NCI-H510A (cell line): ENCODE measurements around the gene WDR20.
"Not testable (repeated sequence)": the region's sequence is repeated elsewhere in the genome, so short reads cannot be mapped to it uniquely, and the experiment has no call there.

ENCODE experiments used
- DNase-seq: peaks from one replicate; lab custom pipeline; 2025; lab: John Stamatoyannopoulos, UW

The WDR20 gene

GRCh38 chr14:102139286-102140026, at the start of gene WDR20:
WDR20 (plus strand) TSS chr14:102139897; CDS start chr14:102139924, 27 bp downstream.
- peak; percentile 96 for DNase-seq

GRCh38 chr14:102090713-102091112, 49.0 kb upstream of the WDR20 start:
- DNase-seq: no peak

- DNase-seq: no peak
These were observed 46.9 kb upstream of the WDR20 start for GRCh38 chr14:102092806-102093205.

GRCh38 chr14:102094101-102094500, 45.6 kb upstream of the WDR20 start:
- no peak for DNase-seq

- no peak for DNase-seq
These were observed 44.3 kb upstream of the WDR20 start for GRCh38 chr14:102095231-102095870.

- no peak for DNase-seq
These were observed 43.7 kb upstream of the WDR20 start for GRCh38 chr14:102095871-102096568.

GRCh38 chr14:102096569-102097188, 43.0 kb upstream of the WDR20 start:
- DNase-seq: peak; percentile 43

- peak; percentile 79 for DNase-seq
These were observed 42.1 kb upstream of the WDR20 start for GRCh38 chr14:102097441-102098135.

- DNase-seq: no peak
These were observed 36.5 kb upstream of the WDR20 start for GRCh38 chr14:102103062-102103695.

GRCh38 chr14:102105369-102105768, 34.3 kb upstream of the WDR20 start:
- DNase-seq: no peak

GRCh38 chr14:102109332-102109731, 30.4 kb upstream of the WDR20 start:
- DNase-seq: not testable (repeated sequence)

GRCh38 chr14:102111101-102111500, 28.6 kb upstream of the WDR20 start:
- no peak for DNase-seq

GRCh38 chr14:102116361-102117180, 23.1 kb upstream of the WDR20 start:
- no peak for DNase-seq

GRCh38 chr14:102117852-102118251, 21.8 kb upstream of the WDR20 start:
- no peak for DNase-seq

GRCh38 chr14:102120888-102121287, 18.8 kb upstream of the WDR20 start:
- DNase-seq: no peak

GRCh38 chr14:102121567-102121966, 18.1 kb upstream of the WDR20 start:
- no peak for DNase-seq

GRCh38 chr14:102124419-102124818, 15.3 kb upstream of the WDR20 start:
- no peak for DNase-seq

- DNase-seq: no peak
These were observed 14.2 kb upstream of the WDR20 start for GRCh38 chr14:102125546-102125945.

GRCh38 chr14:102126807-102127455, 12.8 kb upstream of the WDR20 start:
- DNase-seq: no peak

GRCh38 chr14:102131741-102132140, 8.0 kb upstream of the WDR20 start:
- no peak for DNase-seq
